ENCODE data around the gene HCAR3.

The HCAR3 gene

DNA sequence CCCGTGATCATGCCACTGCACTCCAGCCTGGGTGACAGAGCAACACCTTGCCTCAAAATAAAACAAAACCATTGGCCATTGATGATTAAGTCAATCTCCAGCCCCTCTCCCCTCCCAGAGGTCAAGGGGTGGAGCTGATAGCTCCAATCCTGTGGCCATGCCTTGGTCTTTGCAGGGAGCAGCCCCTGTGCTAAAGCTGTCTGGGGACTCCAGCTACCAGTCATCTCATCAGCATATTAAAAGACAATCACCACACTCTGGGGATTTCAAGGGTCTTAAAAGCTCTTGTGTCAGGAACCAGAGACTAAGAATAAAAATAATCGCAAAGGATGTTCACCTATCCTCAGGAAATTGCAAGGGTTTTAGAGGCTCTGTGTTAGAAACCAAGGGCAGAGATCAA lies 44.1 kb downstream of the HCAR3 start:
- Histone ChIP-seq H3K27ac (replicated peaks) (no peak overlapping the region), H3K27me3 (ENCODE audit: insufficient read depth, poor library complexity, severe bottlenecking) (no peaks in the 10 kb centered on the region), H3K4me3 (replicated peaks; ENCODE audit: insufficient read depth, low read length) (no peak overlapping the region)
- no peak for TF ChIP-seq SPI1 (IDR thresholded peaks at IDR 0.05; ENCODE audit: borderline replicate concordance, low read depth)
- TF ChIP-seq, protein P1, sequence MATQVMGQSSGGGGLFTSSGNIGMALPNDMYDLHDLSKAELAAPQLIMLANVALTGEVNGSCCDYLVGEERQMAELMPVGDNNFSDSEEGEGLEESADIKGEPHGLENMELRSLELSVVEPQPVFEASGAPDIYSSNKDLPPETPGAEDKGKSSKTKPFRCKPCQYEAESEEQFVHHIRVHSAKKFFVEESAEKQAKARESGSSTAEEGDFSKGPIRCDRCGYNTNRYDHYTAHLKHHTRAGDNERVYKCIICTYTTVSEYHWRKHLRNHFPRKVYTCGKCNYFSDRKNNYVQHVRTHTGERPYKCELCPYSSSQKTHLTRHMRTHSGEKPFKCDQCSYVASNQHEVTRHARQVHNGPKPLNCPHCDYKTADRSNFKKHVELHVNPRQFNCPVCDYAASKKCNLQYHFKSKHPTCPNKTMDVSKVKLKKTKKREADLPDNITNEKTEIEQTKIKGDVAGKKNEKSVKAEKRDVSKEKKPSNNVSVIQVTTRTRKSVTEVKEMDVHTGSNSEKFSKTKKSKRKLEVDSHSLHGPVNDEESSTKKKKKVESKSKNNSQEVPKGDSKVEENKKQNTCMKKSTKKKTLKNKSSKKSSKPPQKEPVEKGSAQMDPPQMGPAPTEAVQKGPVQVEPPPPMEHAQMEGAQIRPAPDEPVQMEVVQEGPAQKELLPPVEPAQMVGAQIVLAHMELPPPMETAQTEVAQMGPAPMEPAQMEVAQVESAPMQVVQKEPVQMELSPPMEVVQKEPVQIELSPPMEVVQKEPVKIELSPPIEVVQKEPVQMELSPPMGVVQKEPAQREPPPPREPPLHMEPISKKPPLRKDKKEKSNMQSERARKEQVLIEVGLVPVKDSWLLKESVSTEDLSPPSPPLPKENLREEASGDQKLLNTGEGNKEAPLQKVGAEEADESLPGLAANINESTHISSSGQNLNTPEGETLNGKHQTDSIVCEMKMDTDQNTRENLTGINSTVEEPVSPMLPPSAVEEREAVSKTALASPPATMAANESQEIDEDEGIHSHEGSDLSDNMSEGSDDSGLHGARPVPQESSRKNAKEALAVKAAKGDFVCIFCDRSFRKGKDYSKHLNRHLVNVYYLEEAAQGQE (IDR thresholded peaks at IDR 0.05; ENCODE audit: insufficient replicate concordance, low read depth): no peak
- TF ChIP-seq, protein P2, sequence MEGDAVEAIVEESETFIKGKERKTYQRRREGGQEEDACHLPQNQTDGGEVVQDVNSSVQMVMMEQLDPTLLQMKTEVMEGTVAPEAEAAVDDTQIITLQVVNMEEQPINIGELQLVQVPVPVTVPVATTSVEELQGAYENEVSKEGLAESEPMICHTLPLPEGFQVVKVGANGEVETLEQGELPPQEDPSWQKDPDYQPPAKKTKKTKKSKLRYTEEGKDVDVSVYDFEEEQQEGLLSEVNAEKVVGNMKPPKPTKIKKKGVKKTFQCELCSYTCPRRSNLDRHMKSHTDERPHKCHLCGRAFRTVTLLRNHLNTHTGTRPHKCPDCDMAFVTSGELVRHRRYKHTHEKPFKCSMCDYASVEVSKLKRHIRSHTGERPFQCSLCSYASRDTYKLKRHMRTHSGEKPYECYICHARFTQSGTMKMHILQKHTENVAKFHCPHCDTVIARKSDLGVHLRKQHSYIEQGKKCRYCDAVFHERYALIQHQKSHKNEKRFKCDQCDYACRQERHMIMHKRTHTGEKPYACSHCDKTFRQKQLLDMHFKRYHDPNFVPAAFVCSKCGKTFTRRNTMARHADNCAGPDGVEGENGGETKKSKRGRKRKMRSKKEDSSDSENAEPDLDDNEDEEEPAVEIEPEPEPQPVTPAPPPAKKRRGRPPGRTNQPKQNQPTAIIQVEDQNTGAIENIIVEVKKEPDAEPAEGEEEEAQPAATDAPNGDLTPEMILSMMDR (IDR thresholded peaks at IDR 0.05; ENCODE audit: insufficient read depth, low read length): no peak
- TF ChIP-seq GABPA (IDR thresholded peaks at IDR 0.05; ENCODE audit: low read depth): no peak
- TF ChIP-seq POLR2AphosphoS5 (IDR thresholded peaks at IDR 0.05; ENCODE audit: low read depth): no peak
- no peak for DNase-seq (ENCODE audit: low read depth in 1 of 2, low spot score in 1 of 2)

DNA sequence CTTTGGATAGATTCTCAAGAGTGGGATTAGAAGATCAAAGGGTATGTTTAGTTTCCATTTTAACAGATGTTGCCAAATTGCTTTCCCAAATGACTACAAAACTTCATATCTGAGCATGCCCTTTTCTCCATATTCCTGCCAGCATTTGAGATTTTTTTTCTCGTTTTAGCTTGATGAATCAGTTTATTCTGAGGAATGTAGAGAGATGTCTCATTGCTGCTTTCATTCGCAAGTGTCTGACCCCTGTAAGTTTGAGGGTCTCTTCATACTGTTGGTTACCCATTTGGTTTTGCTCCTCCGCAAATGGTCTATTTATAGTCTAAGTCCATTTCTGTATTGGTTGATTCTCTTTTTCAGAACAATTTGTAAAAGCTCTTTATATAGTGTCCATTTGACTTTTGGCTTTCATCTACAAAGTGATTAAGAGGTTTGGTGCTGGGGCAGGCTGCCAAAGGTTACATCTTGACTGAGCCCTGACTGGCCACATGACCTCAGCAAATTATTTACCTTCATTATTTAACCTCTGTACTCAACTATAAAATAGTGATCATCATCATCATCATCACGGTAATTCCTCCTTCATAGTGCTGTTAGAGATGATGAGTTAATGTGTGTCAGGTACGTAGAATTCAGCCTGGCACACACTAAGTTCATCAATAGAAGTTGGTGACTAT lies 47.1 kb downstream of the HCAR3 start:
- Histone ChIP-seq H3K27me3 (ENCODE audit: insufficient read depth, poor library complexity, severe bottlenecking) (no peaks in the 10 kb centered on the region), H3K4me3 (replicated peaks; ENCODE audit: insufficient read depth, low read length) (no peak overlapping the region), H3K27ac (replicated peaks) (no peak overlapping the region)
- no peak for TF ChIP-seq SPI1 (IDR thresholded peaks at IDR 0.05; ENCODE audit: borderline replicate concordance, low read depth)
- TF ChIP-seq, protein P1 (IDR thresholded peaks at IDR 0.05; ENCODE audit: insufficient replicate concordance, low read depth): no peak
- TF ChIP-seq GABPA (IDR thresholded peaks at IDR 0.05; ENCODE audit: low read depth): no peak
- TF ChIP-seq, protein P2 (IDR thresholded peaks at IDR 0.05; ENCODE audit: insufficient read depth, low read length): no peak
- no peak for TF ChIP-seq POLR2AphosphoS5 (IDR thresholded peaks at IDR 0.05; ENCODE audit: low read depth)
- DNase-seq (ENCODE audit: low read depth in 1 of 2, low spot score in 1 of 2): no peak

DNA sequence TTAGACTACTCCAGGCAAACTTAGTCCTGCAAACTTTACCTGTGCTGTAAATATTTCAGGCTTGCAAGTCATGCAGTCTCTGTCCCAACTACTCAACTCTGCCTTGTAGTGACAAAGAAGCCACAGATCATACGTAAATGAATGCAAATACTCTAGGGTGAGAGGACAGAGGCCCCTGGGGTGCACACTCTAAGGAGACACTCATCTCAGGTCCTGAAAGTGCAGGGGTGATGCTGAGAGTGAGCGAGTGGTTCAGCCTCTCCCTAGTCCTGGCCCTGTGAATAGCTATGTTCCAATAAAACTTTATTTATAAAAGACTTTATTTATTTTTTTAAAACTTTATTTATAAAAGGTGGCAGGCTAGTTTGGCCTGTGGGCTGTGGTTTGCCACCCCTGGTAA lies 48.3 kb downstream of the HCAR3 start:
- TF ChIP-seq, protein P1 (IDR thresholded peaks at IDR 0.05; ENCODE audit: insufficient replicate concordance, low read depth): no peak
- TF ChIP-seq GABPA (IDR thresholded peaks at IDR 0.05; ENCODE audit: low read depth) (no peak), POLR2AphosphoS5 (IDR thresholded peaks at IDR 0.05; ENCODE audit: low read depth) (no peak), SPI1 (IDR thresholded peaks at IDR 0.05; ENCODE audit: borderline replicate concordance, low read depth) (no peak)
- TF ChIP-seq, protein P2 (IDR thresholded peaks at IDR 0.05; ENCODE audit: insufficient read depth, low read length): no peak
- H3K4me3 ChIP-seq (replicated peaks; ENCODE audit: insufficient read depth, low read length): no peak overlapping the region
- H3K27me3 ChIP-seq (ENCODE audit: insufficient read depth, poor library complexity, severe bottlenecking): no peaks in the 10 kb centered on the region
- no peak overlapping the region for H3K27ac ChIP-seq (replicated peaks)
- DNase-seq (ENCODE audit: low read depth in 1 of 2, low spot score in 1 of 2): no peak

All from HL-60 (cell line).